H1 (cell line): ENCODE measurements around the gene RPS26.

Source experiments
- EP300 ChIP-seq, 2 experiments: IDR thresholded peaks; 1 replicate in 1 of 2; 2 replicates in 1 of 2; pipeline ENCODE4 v1.6.1; 2011 to 2012; ENCODE audit warnings: low read depth in 2 of 2, low read length in 2 of 2, mild to moderate bottlenecking in 2 of 2, borderline replicate concordance in 1 of 2, inconsistent platforms in 1 of 2, moderate library complexity in 1 of 2
- EZH2 ChIP-seq: fragments of 200-600 bp; sonication (generic); IDR thresholded peaks from 2 replicates; pipeline ENCODE4 v1.7.1; 2012; ENCODE audit warnings: low read depth, mild to moderate bottlenecking, moderate library complexity, low read length, inconsistent platforms; ENCODE audit not compliant: severe bottlenecking
- KDM1A ChIP-seq: fragments of 200-600, 300-600 bp; sonication (generic); IDR thresholded peaks from 2 replicates; pipeline ENCODE4 v1.7.1; 2016; ENCODE audit warnings: mild to moderate bottlenecking, low read length, borderline replicate concordance
- NRF1 ChIP-seq: IDR thresholded peaks from 2 replicates; pipeline ENCODE4 v1.6.1; 2011; ENCODE audit warnings: mild to moderate bottlenecking, low read depth, low read length, improper control_type of control experiment
- POLR2A ChIP-seq, 2 experiments: IDR thresholded peaks; 1 replicate in 1 of 2; 2 replicates in 1 of 2; pipeline ENCODE4 v1.6.1; 2011; ENCODE audit warnings: low read depth in 2 of 2, low read length in 2 of 2, mild to moderate bottlenecking in 2 of 2; ENCODE audit errors: control extremely low read depth in 1 of 2
- POLR2AphosphoS5 ChIP-seq: IDR thresholded peaks from 2 replicates; pipeline ENCODE4 v1.6.1; 2011; ENCODE audit warnings: low read depth, low read length
- SP1 ChIP-seq: IDR thresholded peaks from 2 replicates; pipeline ENCODE4 v1.6.1; 2011; ENCODE audit warnings: low read depth, low read length
- TAF7 ChIP-seq: optimal IDR thresholded peaks from 2 replicates; pipeline ENCODE3; 2011; ENCODE audit warnings: low read depth, mild to moderate bottlenecking, inconsistent platforms, low read length, moderate library complexity, borderline replicate concordance
- YY1 ChIP-seq: IDR thresholded peaks from 2 replicates; pipeline ENCODE4 v1.6.1; 2011; ENCODE audit warnings: low read depth, mild to moderate bottlenecking, low read length
- ZNF274 ChIP-seq: IDR thresholded peaks from 2 replicates; pipeline ENCODE4 v1.7.0; 2012; ENCODE audit warnings: low read length, borderline replicate concordance; ENCODE audit errors: extremely low read depth
- TF ChIP-seq, protein P1 (sequence below), 3 experiments: IDR thresholded peaks; 1 replicate in 2 of 3; 2 replicates in 1 of 3; pipeline versions ENCODE4 v1.5.1 to v1.6.1; 2011; ENCODE audit warnings: low read length in 3 of 3, mild to moderate bottlenecking in 3 of 3, inconsistent platforms in 2 of 3, low read depth in 1 of 3, moderate library complexity in 1 of 3; ENCODE audit not compliant: insufficient read depth in 1 of 3; ENCODE audit errors: control extremely low read depth in 1 of 3
- TF ChIP-seq, protein P2 (sequence below): IDR thresholded peaks from 2 replicates; pipeline ENCODE4 v1.6.1; 2011; ENCODE audit warnings: low read length, improper control_type of control experiment
- TF ChIP-seq, protein P3 (sequence below): IDR thresholded peaks from 2 replicates; pipeline ENCODE4 v1.6.1; 2012; ENCODE audit warnings: inconsistent platforms
- TF ChIP-seq, protein P4 (sequence below): IDR thresholded peaks from 2 replicates; pipeline ENCODE4 v1.6.1; 2011; ENCODE audit warnings: low read depth, mild to moderate bottlenecking, low read length; ENCODE audit not compliant: insufficient read depth

DNA sequence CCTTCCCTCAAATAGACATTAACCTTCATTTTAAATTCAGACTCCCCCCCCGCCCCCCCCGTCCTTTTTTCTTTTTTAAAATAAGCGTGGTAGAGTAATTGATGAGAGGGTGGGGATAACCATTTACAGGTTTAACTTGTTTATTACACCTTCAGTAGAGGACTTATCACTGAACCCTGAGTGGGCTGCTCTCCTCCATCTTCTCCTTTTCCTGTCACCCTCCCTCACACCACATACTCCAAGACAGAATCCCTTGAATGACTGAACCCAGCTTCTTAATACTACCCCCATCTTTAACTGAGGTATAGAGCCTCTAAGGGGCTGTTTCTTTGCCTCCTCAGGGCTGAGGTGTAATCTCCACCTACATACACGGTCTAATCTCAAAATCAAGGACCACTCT is 24.5 kb upstream of the RPS26 start:
- TF ChIP-seq, protein P1, sequence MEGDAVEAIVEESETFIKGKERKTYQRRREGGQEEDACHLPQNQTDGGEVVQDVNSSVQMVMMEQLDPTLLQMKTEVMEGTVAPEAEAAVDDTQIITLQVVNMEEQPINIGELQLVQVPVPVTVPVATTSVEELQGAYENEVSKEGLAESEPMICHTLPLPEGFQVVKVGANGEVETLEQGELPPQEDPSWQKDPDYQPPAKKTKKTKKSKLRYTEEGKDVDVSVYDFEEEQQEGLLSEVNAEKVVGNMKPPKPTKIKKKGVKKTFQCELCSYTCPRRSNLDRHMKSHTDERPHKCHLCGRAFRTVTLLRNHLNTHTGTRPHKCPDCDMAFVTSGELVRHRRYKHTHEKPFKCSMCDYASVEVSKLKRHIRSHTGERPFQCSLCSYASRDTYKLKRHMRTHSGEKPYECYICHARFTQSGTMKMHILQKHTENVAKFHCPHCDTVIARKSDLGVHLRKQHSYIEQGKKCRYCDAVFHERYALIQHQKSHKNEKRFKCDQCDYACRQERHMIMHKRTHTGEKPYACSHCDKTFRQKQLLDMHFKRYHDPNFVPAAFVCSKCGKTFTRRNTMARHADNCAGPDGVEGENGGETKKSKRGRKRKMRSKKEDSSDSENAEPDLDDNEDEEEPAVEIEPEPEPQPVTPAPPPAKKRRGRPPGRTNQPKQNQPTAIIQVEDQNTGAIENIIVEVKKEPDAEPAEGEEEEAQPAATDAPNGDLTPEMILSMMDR (IDR thresholded peaks at IDR 0.05; ENCODE audit: control extremely low read depth in 1 of 3, insufficient read depth in 1 of 3, low read depth in 1 of 3, low read length in 3 of 3) = no peak
- TF ChIP-seq, protein P2, sequence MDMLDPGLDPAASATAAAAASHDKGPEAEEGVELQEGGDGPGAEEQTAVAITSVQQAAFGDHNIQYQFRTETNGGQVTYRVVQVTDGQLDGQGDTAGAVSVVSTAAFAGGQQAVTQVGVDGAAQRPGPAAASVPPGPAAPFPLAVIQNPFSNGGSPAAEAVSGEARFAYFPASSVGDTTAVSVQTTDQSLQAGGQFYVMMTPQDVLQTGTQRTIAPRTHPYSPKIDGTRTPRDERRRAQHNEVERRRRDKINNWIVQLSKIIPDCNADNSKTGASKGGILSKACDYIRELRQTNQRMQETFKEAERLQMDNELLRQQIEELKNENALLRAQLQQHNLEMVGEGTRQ = no peak
- TF ChIP-seq POLR2A (IDR thresholded peaks at IDR 0.05; ENCODE audit: control extremely low read depth in 1 of 2, low read depth in 2 of 2, low read length in 2 of 2) (no peak), KDM1A (no peak), SP1 (no peak), TAF7 (no peak), EP300 (IDR thresholded peaks at IDR 0.05; ENCODE audit: borderline replicate concordance in 1 of 2, low read depth in 2 of 2, low read length in 2 of 2) (no peak), EZH2 (no peak), POLR2AphosphoS5 (no peak), NRF1 (no peak), YY1 (no peak), ZNF274 (no peak)
- TF ChIP-seq, protein P3, sequence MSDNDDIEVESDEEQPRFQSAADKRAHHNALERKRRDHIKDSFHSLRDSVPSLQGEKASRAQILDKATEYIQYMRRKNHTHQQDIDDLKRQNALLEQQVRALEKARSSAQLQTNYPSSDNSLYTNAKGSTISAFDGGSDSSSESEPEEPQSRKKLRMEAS = no peak
- TF ChIP-seq, protein P4, sequence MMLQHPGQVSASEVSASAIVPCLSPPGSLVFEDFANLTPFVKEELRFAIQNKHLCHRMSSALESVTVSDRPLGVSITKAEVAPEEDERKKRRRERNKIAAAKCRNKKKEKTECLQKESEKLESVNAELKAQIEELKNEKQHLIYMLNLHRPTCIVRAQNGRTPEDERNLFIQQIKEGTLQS = no peak
